Immature natural killer cell (primary cell): ENCODE data around the gene CMSS1. TPM values are rescaled to one million over a fixed set of nuclear protein-coding genes. Genes with fewer than 3 reads are reported as not detected.

Experiments used
- DNase-seq, 3 donors: peaks; one replicate each; pipeline ENCODE4 v3.0.0; 2022; ENCODE audit warnings: mixed read lengths in 1 of 3
- H3K27ac Mint-ChIP-seq, 6 donors: one replicate each; pipeline ENCODE4 v1.8.0; 2020; ENCODE audit warnings: mixed read lengths in 6 of 6, mild to moderate bottlenecking in 5 of 6, inconsistent platforms in 4 of 6, moderate library complexity in 3 of 6
- H3K27me3 Mint-ChIP-seq, 3 donors: one replicate each; pipeline ENCODE4 v1.8.0; 2020 to 2021; ENCODE audit warnings: low read depth in 3 of 3, mild to moderate bottlenecking in 3 of 3, mixed read lengths in 3 of 3, moderate library complexity in 3 of 3, inconsistent platforms in 1 of 3
- H3K36me3 Mint-ChIP-seq, 3 donors: one replicate each; pipeline ENCODE4 v1.8.0; 2020; ENCODE audit warnings: mixed read lengths in 3 of 3, inconsistent platforms in 2 of 3, mild to moderate bottlenecking in 2 of 3
- H3K4me1 Mint-ChIP-seq, 2 donors: one replicate each; pipeline ENCODE4 v1.8.0; 2020; ENCODE audit warnings: inconsistent platforms in 2 of 2, mild to moderate bottlenecking in 2 of 2, mixed read lengths in 2 of 2, moderate library complexity in 1 of 2
- H3K4me3 Mint-ChIP-seq, 5 donors: one replicate each; pipeline ENCODE4 v1.8.0; 2020; ENCODE audit warnings: mild to moderate bottlenecking in 5 of 5, mixed read lengths in 5 of 5, inconsistent platforms in 3 of 5, moderate library complexity in 3 of 5
- H3K9me3 Mint-ChIP-seq, 6 donors: one replicate each; pipeline ENCODE4 v1.8.0; 2020; ENCODE audit warnings: mild to moderate bottlenecking in 6 of 6, mixed read lengths in 6 of 6, inconsistent platforms in 4 of 6, moderate library complexity in 3 of 6
- polyA plus RNA-seq, 3 donors: library from polyadenylated mRNA; unstranded; fragments of 300-500 nt; fragmentation: Illumina TruSeq; gene quantifications; one replicate each; pipeline ENCODE4 v1.2.3, GENCODE V29; 2021

CMSS1 gene
- polyA plus RNA-seq, 3 donors from 2014 or later = 12.1 to 13.4 (median 12.8) TPM

GRCh38 chr3:99794485-99794884 is 23.2 kb upstream of the CMSS1 start:
- Mint-ChIP-seq H3K4me1 (no peaks in the 10 kb centered on the region), H3K27me3 (peaks cover 0 to 4% (median 3%) of the 10 kb centered on the region in 3 donors), H3K9me3 (no peaks in the 10 kb centered on the region), H3K36me3 (no peaks in the 10 kb centered on the region), H3K27ac (no peak overlapping the region), H3K4me3 (no peak overlapping the region)
- DNase-seq = no peak

- no peak for DNase-seq
- no peak overlapping the region for H3K4me3 Mint-ChIP-seq
- H3K27me3 Mint-ChIP-seq = peaks cover 2 to 4% (median 3%) of the 10 kb centered on the region in 3 donors
- no peaks in the 10 kb centered on the region for H3K4me1 Mint-ChIP-seq
- no peaks in the 10 kb centered on the region for H3K9me3 Mint-ChIP-seq
- no peaks in the 10 kb centered on the region for H3K36me3 Mint-ChIP-seq
- H3K27ac Mint-ChIP-seq = no peak overlapping the region
Measured at GRCh38 chr3:99795573-99795972, 22.1 kb upstream of the CMSS1 start.

GRCh38 chr3:99799422-99799821 is 18.2 kb upstream of the CMSS1 start:
- no peak overlapping the region for H3K27ac Mint-ChIP-seq
- peaks cover 0 to 3% (median 2%) of the 10 kb centered on the region in 3 donors for H3K27me3 Mint-ChIP-seq
- no peaks in the 10 kb centered on the region for H3K4me1 Mint-ChIP-seq

GRCh38 chr3:99803297-99803696 is 14.4 kb upstream of the CMSS1 start:
- Mint-ChIP-seq H3K27ac (no peak overlapping the region), H3K36me3 (peaks cover 5 to 7% (median 6%) of the 10 kb centered on the region in 3 donors), H3K27me3 (peaks cover 0 to 4% (median 1%) of the 10 kb centered on the region in 3 donors)

More at GRCh38 chr3:99799422-99799821, 18.2 kb upstream of the CMSS1 start:
- DNase-seq = no peak
- Mint-ChIP-seq H3K4me3 (no peak overlapping the region), H3K36me3 (no peaks in the 10 kb centered on the region), H3K9me3 (no peaks in the 10 kb centered on the region)

DNA sequence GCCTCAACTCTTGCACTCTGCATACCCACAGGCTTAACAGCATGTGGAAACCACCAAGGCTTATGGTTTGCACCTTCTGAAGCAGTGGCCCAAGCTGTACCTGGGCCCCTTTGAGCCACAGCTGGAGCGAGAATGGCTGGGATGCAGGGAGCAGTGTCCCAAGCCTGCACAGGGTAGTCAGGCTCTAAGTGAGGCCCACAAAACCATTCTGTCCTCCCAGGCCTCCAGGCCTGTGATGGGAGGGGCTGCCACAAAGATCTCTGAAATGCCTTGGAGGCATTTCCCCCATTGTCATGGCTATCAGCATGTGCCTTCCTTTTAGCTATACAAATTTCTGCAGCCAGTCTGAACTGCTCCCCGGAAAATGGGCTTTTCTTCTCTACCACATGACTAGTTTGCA is 12.5 kb upstream of the CMSS1 start:
- Mint-ChIP-seq H3K27ac (no peak overlapping the region), H3K4me1 (no peaks in the 10 kb centered on the region), H3K4me3 (no peak overlapping the region), H3K36me3 (peaks cover 5 to 7% (median 6%) of the 10 kb centered on the region in 3 donors), H3K27me3 (peaks cover 0 to 2% (median 1%) of the 10 kb centered on the region in 3 donors), H3K9me3 (peaks cover 3 to 8% (median 5%) of the 10 kb centered on the region in 6 donors)
- no peak for DNase-seq

More at GRCh38 chr3:99803297-99803696, 14.4 kb upstream of the CMSS1 start:
- no peak for DNase-seq
- H3K4me3 Mint-ChIP-seq = no peak overlapping the region
- H3K4me1 Mint-ChIP-seq = no peaks in the 10 kb centered on the region
- peaks cover 3 to 8% (median 5%) of the 10 kb centered on the region in 6 donors for H3K9me3 Mint-ChIP-seq

GRCh38 chr3:99808163-99808794 is 9.4 kb upstream of the CMSS1 start:
- peak; percentile 24 to 31 (median 28) for DNase-seq
- Mint-ChIP-seq H3K36me3 (peaks cover 5 to 7% (median 6%) of the 10 kb centered on the region in 3 donors), H3K27me3 (peaks cover 0 to 2% (median 2%) of the 10 kb centered on the region in 3 donors), H3K9me3 (peaks cover 3 to 8% (median 5%) of the 10 kb centered on the region in 6 donors), H3K4me1 (no peaks in the 10 kb centered on the region), H3K27ac (no peak overlapping the region), H3K4me3 (no peak overlapping the region)

GRCh38 chr3:99809565-99809964 is 8.1 kb upstream of the CMSS1 start:
- H3K27me3 Mint-ChIP-seq = peaks cover 0 to 4% (median 2%) of the 10 kb centered on the region in 3 donors
- DNase-seq = no peak
- H3K27ac Mint-ChIP-seq = no peak overlapping the region
- H3K4me1 Mint-ChIP-seq = no peaks in the 10 kb centered on the region
- H3K4me3 Mint-ChIP-seq = no peak overlapping the region
- H3K9me3 Mint-ChIP-seq = peaks cover 3 to 8% (median 5%) of the 10 kb centered on the region in 6 donors
- H3K36me3 Mint-ChIP-seq = peaks cover 5 to 7% (median 6%) of the 10 kb centered on the region in 3 donors

- no peaks in the 10 kb centered on the region for H3K4me1 Mint-ChIP-seq
- no peak overlapping the region for H3K4me3 Mint-ChIP-seq
- peaks cover 3 to 6% (median 4%) of the 10 kb centered on the region in 6 donors for H3K9me3 Mint-ChIP-seq
- DNase-seq = no peak
- H3K36me3 Mint-ChIP-seq = peaks cover 5% of the 10 kb centered on the region in 3 donors
- H3K27me3 Mint-ChIP-seq = peaks cover 1 to 2% (median 2%) of the 10 kb centered on the region in 3 donors
- no peak overlapping the region for H3K27ac Mint-ChIP-seq
Measured at GRCh38 chr3:99810403-99810802, 7.3 kb upstream of the CMSS1 start.

DNA sequence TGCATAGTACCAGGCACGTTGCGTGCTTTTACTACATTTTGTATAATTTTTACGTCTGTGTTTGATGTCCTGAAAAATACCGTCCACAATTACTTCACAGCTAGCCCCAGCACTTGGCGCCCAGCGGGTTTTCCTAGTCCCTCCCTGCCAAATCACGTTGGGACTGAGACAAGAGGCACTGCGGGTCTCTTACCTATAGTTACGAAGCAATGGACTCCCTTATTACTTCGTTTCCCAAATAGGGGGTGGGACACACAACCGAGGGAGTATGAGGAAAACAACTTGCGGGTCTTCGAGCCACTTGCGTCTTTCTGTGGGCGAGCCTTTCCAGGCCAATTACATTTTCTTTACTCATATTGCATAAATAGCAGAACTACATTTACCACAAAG is 620 bp upstream of the CMSS1 start:
- no peaks in the 10 kb centered on the region for H3K9me3 Mint-ChIP-seq
- peaks cover 25 to 28% of the 10 kb centered on the region in 2 donors for H3K4me1 Mint-ChIP-seq
- H3K4me3 Mint-ChIP-seq = peak overlapping the region; percentile 94 to 100 (median 97)
- peaks cover 6 to 13% (median 12%) of the 10 kb centered on the region in 3 donors for H3K27me3 Mint-ChIP-seq
- peak overlapping the region; percentile 96 to 100 (median 99) for H3K27ac Mint-ChIP-seq
- H3K36me3 Mint-ChIP-seq = peaks cover 0 to 4% (median 0%) of the 10 kb centered on the region in 3 donors
- no peak for DNase-seq

GRCh38 chr3:99818818-99819217 is 1.2 kb downstream of the CMSS1 start:
- H3K27me3 Mint-ChIP-seq = peaks cover 4 to 13% (median 12%) of the 10 kb centered on the region in 3 donors
- H3K36me3 Mint-ChIP-seq = peaks cover 0 to 4% (median 0%) of the 10 kb centered on the region in 3 donors
- H3K4me3 Mint-ChIP-seq = peak overlapping the region; percentile 44 to 100 (median 97)
- H3K4me1 Mint-ChIP-seq = peaks cover 25 to 28% of the 10 kb centered on the region in 2 donors
- no peaks in the 10 kb centered on the region for H3K9me3 Mint-ChIP-seq
- H3K27ac Mint-ChIP-seq = peak overlapping the region; percentile 96 to 100 (median 99)
- no peak for DNase-seq

DNA sequence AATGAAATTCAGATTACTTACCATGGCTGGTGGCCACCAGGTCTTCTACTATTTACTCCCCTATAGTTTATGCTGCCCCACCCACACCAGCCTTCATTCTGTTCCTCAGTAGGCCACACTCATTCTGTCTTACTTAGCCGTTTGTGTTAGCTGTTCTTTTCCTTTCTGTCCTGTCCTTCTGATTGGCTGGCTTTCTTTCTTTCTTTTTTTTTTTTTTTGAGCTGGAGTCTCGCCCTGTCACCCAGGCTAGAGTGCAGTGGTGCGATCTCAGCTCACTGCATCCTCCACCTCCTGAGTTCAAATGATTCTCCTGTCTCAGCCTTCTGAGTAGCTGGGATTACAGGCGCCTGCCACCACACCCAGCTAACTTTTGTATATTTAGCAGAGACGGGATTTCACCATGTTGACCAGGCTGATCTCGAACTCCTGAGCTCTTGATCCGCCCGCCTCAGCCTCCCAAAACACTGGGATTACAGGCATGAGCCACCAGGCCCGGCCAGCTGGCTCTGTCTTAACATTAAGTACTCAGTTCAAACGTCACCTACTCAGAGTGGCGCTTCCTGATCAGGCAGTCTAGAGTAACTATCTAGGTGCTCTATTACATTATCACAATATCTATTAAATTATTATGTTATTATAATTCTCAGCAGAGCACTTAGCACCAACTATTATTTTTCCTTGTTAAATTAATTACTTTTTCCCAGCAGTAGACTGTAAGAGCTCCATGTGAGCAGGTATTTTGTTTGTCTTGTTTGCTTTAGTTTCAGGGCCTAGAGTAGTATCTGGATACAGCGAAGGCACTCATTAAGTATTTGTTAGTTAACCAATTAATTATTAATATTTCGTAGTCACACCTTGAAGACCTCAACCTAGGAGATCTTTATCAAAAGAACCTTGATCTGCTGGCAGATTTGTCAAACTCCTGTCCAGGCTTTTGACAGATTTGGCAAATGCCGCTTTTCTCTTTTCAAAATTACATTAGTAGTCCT is 6.4 kb downstream of the CMSS1 start:
- DNase-seq = no peak
- no peaks in the 10 kb centered on the region for H3K9me3 Mint-ChIP-seq
- no peak overlapping the region for H3K27ac Mint-ChIP-seq
- peaks cover 3% of the 10 kb centered on the region in 2 donors for H3K4me1 Mint-ChIP-seq
- H3K27me3 Mint-ChIP-seq = no peaks in the 10 kb centered on the region
- peaks cover 0 to 4% (median 0%) of the 10 kb centered on the region in 3 donors for H3K36me3 Mint-ChIP-seq
- no peak overlapping the region for H3K4me3 Mint-ChIP-seq

- Mint-ChIP-seq H3K4me1 (no peaks in the 10 kb centered on the region), H3K36me3 (peaks cover 0 to 4% (median 0%) of the 10 kb centered on the region in 3 donors), H3K27ac (no peak overlapping the region), H3K4me3 (no peak overlapping the region), H3K27me3 (no peaks in the 10 kb centered on the region), H3K9me3 (no peaks in the 10 kb centered on the region)
- no peak for DNase-seq
Measured at GRCh38 chr3:99825004-99825640, 7.5 kb downstream of the CMSS1 start.

- H3K4me3 Mint-ChIP-seq = no peak overlapping the region
- no peaks in the 10 kb centered on the region for H3K27me3 Mint-ChIP-seq
- no peaks in the 10 kb centered on the region for H3K9me3 Mint-ChIP-seq
- no peak overlapping the region for H3K27ac Mint-ChIP-seq
- H3K4me1 Mint-ChIP-seq = no peaks in the 10 kb centered on the region
- no peaks in the 10 kb centered on the region for H3K36me3 Mint-ChIP-seq
- no peak for DNase-seq
Measured at GRCh38 chr3:99829844-99830243, 12.2 kb downstream of the CMSS1 start.
